ENCODE data around the gene PRRC2B.
"Not testable (repeated sequence)": the region's sequence is repeated elsewhere in the genome, so short reads cannot be mapped to it uniquely, and the experiment has no call there.

PRRC2B gene

GRCh38 chr9:131387394-131387793, 6.5 kb upstream of the PRRC2B start:
- H3K4me3 ChIP-seq (ENCODE audit: low read depth, low read length): no peak overlapping the region
- in situ Hi-C loops (cut with HindIII; ENCODE audit: low sequenced_read_pairs): no loop called here
- TF ChIP-seq, protein P1, sequence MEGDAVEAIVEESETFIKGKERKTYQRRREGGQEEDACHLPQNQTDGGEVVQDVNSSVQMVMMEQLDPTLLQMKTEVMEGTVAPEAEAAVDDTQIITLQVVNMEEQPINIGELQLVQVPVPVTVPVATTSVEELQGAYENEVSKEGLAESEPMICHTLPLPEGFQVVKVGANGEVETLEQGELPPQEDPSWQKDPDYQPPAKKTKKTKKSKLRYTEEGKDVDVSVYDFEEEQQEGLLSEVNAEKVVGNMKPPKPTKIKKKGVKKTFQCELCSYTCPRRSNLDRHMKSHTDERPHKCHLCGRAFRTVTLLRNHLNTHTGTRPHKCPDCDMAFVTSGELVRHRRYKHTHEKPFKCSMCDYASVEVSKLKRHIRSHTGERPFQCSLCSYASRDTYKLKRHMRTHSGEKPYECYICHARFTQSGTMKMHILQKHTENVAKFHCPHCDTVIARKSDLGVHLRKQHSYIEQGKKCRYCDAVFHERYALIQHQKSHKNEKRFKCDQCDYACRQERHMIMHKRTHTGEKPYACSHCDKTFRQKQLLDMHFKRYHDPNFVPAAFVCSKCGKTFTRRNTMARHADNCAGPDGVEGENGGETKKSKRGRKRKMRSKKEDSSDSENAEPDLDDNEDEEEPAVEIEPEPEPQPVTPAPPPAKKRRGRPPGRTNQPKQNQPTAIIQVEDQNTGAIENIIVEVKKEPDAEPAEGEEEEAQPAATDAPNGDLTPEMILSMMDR (IDR thresholded peaks at IDR 0.05; ENCODE audit: low read depth, low read length, missing control alignments): no peak
- no peak for DNase-seq (ENCODE audit: low read depth)

- no peak for DNase-seq (ENCODE audit: low read depth)
- TF ChIP-seq, protein P1 (IDR thresholded peaks at IDR 0.05; ENCODE audit: low read depth, low read length, missing control alignments): no peak
- no peak overlapping the region for H3K4me3 ChIP-seq (ENCODE audit: low read depth, low read length)
- in situ Hi-C loops (cut with HindIII; ENCODE audit: low sequenced_read_pairs): no loop called here
Measured at GRCh38 chr9:131391020-131391419, 2.9 kb upstream of the PRRC2B start.

GRCh38 chr9:131391504-131391903, 2.4 kb upstream of the PRRC2B start:
- DNase-seq (ENCODE audit: low read depth): no peak
- TF ChIP-seq, protein P1 (IDR thresholded peaks at IDR 0.05; ENCODE audit: low read depth, low read length, missing control alignments): no peak
- in situ Hi-C loops (cut with HindIII; ENCODE audit: low sequenced_read_pairs): no loop called here
- H3K4me3 ChIP-seq (ENCODE audit: low read depth, low read length): no peak overlapping the region

DNA sequence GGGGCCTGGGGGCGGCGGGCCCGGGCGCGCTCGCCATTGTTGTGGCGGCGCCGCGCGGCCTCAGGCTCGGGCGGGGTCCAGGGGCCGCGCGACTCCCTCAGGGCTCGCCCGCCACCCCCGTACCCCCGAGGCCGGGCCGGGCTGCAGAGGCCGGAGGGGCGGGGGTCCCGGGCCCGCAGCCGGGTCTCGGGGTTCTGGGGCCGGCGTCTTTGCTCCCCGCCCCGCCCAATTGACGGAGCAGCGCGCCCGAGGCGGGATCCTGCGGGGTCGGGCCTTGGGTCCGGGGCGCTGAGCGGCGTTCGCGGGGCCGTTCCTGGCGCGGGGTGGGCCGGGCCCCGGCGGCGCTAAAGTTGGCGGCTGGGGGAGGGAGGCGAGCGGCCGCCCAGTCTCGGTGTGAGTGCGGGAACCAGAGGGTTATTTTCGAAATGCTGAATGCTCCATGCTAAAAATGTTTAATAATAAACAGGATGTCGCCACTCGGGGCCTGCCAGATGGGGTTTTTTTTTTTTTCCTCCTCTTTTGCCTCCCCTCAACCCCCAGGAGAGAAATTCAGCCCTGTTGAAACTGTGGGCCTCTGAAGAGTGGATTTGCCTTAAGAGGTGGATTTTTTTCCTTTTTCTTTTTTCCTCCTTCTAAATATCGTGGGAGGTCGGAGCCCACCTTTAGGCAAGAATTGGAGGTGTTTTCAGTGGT, 724 bp downstream of the PRRC2B start:
- H3K4me3 ChIP-seq (ENCODE audit: low read depth, low read length): peak overlapping the region; percentile 68
- in situ Hi-C loops (cut with HindIII; ENCODE audit: low sequenced_read_pairs): no loop called here

DNA sequence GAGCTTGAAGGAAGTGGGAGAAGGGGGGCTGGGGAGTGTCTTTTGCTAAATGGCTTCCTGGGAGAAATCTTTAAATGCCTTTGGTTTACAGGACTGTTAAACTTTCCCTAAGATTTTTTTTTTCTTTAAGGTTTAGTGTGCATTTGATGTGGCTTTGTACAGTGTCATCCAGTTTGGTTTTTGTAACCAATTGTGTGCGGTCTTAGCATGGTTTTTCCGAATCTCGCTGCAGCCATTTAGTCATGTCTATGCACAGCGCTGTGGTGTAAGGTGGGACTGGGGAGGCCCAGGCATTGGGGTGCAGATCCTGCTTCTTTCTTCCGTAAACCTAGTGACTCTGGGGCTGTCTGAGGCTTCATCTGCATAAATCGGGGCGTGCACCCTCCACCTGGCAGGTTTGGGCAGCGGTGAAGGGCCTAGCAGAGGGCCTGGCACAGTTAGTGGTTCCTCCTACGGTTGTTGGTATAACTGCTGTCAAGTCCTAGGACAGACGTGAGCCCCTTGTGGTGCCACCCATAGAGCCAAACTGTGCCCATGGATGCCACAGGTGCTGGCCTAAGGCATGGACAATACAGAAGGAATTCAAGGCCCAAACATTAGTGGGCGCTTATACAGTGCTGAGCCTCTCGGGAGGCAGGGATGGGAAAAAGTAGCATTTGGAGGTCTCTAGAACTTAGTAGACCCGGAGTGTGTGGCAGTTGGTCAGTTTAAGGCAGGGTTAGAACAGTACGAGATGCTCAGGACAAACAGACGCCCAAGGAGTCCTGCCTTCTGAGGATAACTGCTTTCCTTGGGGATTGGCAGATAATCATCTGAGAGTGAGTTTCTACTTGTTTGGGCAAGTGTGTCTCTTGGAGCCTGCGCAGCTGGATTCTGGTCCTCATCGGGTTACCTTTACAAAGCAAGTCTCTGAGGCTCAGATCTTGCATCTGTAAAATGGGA, 1.5 kb downstream of the PRRC2B start:
- in situ Hi-C loops (cut with HindIII; ENCODE audit: low sequenced_read_pairs): no loop called here
- peak overlapping the region; percentile 68 for H3K4me3 ChIP-seq (ENCODE audit: low read depth, low read length)
- DNase-seq (ENCODE audit: low read depth): no peak
- TF ChIP-seq, protein P1 (IDR thresholded peaks at IDR 0.05; ENCODE audit: low read depth, low read length, missing control alignments): no peak

More for the DNA sequence above, 724 bp downstream of the PRRC2B start:
- TF ChIP-seq, protein P1 (IDR thresholded peaks at IDR 0.05; ENCODE audit: low read depth, low read length, missing control alignments): no peak
- no peak for DNase-seq (ENCODE audit: low read depth)

DNA sequence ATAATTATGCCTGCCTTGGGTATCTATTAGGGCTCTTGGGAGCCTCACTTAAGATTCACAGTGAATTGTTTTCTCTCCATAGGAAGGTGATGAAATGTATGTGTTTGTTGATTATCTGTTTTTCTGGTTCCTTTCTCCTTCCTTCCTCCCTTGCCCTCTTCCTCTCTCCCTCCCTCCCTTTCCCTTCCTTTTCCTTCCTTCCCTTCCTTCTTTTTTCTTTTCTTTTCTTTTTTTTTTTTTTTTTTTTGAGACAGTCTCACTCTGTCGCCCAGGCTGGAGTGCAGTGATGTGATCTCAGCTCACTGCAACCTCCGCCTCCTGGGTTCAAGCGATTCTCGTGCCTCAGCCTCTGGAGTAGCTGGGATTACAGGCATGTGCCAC, 2.2 kb downstream of the PRRC2B start:
- in situ Hi-C loops (cut with HindIII; ENCODE audit: low sequenced_read_pairs): not testable (repeated sequence)

GRCh38 chr9:131396626-131397025, 2.7 kb downstream of the PRRC2B start:
- TF ChIP-seq, protein P1 (IDR thresholded peaks at IDR 0.05; ENCODE audit: low read depth, low read length, missing control alignments): no peak

More for the DNA sequence above, 2.2 kb downstream of the PRRC2B start:
- peak overlapping the region; percentile 68 for H3K4me3 ChIP-seq (ENCODE audit: low read depth, low read length)
- not testable (repeated sequence) for DNase-seq (ENCODE audit: low read depth)

More at GRCh38 chr9:131396626-131397025, 2.7 kb downstream of the PRRC2B start:
- in situ Hi-C loops (cut with HindIII; ENCODE audit: low sequenced_read_pairs): no loop called here
- no peak for DNase-seq (ENCODE audit: low read depth)
- peak overlapping the region; percentile 68 for H3K4me3 ChIP-seq (ENCODE audit: low read depth, low read length)

Data from astrocyte of the cerebellum (primary cell).